GM12865 (cell line): ENCODE results near the gene FRK.
"Not testable (repeated sequence)": the region's sequence is repeated elsewhere in the genome, so short reads cannot be mapped to it uniquely, and the experiment has no call there.

Source experiments
- DNase-seq: peaks from one replicate; pipeline ENCODE4 v3.0.0; 2010; ENCODE audit warnings: low read depth
- H3K4me3 ChIP-seq: 2 replicates; pipeline ENCODE4 v1.5.1; 2011; ENCODE audit warnings: mild to moderate bottlenecking, low read depth, low read length, control low read depth
- TF ChIP-seq, protein P1 (sequence below): IDR thresholded peaks from 2 replicates; pipeline ENCODE4 v1.5.1; 2011; ENCODE audit warnings: low read length, control low read depth, low read depth, inconsistent platforms; ENCODE audit not compliant: insufficient read depth; ENCODE audit errors: missing control alignments

The FRK gene

DNA sequence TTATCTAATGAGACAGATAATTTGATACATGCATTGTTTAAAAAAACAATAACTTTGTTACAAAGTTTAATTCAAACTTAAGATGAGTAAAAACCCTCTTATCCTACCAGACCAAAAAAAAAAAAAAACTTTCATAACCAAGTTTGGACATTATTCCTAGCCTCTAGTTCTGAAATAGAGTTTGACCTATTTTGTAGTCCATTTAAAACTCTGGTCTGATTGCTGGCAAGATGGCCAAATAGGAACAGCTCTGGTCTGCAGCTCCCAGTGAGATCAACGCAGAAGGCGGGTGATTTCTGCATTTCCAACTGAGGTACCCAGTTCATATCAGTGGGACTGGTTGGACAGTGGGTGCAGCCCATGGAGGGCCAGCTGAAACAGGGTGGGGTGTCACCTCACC lies 125.9 kb downstream of the FRK start:
- H3K4me3 ChIP-seq = no peak overlapping the region
- DNase-seq = no peak
- TF ChIP-seq, protein P1, sequence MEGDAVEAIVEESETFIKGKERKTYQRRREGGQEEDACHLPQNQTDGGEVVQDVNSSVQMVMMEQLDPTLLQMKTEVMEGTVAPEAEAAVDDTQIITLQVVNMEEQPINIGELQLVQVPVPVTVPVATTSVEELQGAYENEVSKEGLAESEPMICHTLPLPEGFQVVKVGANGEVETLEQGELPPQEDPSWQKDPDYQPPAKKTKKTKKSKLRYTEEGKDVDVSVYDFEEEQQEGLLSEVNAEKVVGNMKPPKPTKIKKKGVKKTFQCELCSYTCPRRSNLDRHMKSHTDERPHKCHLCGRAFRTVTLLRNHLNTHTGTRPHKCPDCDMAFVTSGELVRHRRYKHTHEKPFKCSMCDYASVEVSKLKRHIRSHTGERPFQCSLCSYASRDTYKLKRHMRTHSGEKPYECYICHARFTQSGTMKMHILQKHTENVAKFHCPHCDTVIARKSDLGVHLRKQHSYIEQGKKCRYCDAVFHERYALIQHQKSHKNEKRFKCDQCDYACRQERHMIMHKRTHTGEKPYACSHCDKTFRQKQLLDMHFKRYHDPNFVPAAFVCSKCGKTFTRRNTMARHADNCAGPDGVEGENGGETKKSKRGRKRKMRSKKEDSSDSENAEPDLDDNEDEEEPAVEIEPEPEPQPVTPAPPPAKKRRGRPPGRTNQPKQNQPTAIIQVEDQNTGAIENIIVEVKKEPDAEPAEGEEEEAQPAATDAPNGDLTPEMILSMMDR = no peak

DNA sequence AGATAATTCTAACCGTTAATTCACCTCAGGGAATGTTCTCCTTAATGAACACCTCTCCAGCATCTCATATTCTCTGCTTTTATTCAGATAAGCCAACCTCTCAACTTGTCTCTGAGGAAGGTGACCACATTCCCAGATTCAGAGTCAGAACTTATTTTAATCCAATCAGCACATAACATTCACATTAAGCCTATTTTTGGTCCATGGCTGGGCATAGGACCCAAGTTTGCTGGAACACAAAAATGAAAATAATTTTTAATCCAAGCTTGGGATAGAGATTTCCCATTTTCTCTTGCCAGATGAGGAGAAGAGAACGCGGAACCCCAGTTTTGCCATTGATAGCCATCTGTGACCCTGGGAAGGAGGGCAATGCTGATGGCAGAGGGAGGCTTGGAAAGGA lies 126.5 kb downstream of the FRK start:
- TF ChIP-seq, protein P1 = no peak
- H3K4me3 ChIP-seq = no peak overlapping the region
- DNase-seq = no peak

DNA sequence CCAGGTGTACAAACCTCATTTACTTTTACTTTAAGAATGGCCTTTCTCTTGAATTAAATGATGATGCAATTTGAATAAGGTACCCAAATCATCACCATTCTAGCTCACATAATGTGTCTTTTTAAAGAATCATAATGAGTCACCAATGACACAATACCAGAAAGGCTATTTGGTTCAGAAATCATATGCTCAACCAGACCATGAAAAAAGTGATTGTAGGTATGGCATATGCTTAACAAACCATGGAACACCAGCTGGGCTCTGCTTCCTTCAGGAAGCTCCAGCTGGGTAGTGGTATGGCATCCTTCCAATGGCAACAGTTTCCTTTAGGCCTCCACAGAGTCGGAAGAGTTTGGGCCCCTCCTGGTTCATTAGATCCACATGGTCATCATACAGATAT lies 128.2 kb downstream of the FRK start:
- TF ChIP-seq, protein P1 = no peak
- no peak overlapping the region for H3K4me3 ChIP-seq
- DNase-seq = no peak

DNA sequence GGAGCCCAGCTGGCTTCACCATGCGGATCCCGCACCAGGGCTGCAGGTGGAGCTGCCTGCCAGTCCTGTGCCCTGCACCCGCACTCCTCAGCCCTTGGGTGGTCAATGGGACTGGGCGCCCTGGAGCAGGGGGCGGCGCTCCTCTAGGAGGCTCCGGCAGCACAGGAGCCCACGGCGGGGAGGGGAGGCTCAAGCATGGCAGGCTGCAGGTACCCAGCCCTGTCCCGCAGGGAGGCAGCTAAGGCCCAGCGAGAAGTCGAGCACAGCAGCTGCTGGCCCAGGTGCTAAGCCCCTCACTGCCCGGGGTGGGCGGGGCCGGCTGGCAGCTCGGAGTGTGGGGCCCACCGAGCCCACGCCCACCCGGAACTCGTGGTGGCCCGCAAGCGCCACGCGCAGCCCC lies 132.7 kb downstream of the FRK start:
- not testable (repeated sequence) for H3K4me3 ChIP-seq, DNase-seq

DNA sequence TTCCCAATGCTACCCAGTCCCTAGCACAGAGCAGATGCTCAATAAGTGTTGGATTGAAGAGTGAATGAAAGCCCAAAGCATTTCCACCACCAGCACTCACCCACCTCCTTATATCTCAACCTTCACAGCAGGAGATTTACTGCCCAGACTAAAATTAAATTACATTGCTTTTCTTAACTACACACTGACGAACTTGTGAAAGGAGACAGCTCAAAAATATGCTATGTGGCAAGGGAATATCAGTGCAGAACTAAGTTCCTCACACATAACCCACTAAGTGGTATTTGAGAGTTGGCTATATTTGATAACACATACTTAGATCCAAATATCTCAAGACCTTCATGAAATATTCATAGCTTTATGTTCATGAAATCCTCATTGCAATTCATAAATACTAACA lies 137.7 kb downstream of the FRK start:
- no peak overlapping the region for H3K4me3 ChIP-seq
- no peak for DNase-seq
- TF ChIP-seq, protein P1 = no peak

DNA sequence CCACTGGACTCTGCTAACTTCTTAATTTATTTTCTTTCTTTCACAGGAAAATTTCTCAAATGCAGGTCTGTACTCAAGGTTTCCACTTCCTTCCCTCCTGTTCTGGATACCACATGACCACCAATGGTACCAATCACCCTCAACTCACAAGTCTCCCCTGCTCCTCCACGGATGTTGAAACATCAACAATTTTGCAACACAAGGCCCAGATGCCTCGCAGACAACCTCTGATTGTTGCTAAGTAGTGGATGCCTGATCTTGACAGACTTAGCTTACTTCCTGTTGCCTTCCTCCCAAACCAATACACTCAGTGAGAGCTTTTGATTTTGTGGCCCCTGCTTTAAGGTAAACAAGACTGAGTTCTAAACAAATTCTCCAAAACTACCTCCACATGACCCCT lies 146.6 kb downstream of the FRK start:
- H3K4me3 ChIP-seq = no peak overlapping the region
- no peak for DNase-seq
- TF ChIP-seq, protein P1 = no peak

DNA sequence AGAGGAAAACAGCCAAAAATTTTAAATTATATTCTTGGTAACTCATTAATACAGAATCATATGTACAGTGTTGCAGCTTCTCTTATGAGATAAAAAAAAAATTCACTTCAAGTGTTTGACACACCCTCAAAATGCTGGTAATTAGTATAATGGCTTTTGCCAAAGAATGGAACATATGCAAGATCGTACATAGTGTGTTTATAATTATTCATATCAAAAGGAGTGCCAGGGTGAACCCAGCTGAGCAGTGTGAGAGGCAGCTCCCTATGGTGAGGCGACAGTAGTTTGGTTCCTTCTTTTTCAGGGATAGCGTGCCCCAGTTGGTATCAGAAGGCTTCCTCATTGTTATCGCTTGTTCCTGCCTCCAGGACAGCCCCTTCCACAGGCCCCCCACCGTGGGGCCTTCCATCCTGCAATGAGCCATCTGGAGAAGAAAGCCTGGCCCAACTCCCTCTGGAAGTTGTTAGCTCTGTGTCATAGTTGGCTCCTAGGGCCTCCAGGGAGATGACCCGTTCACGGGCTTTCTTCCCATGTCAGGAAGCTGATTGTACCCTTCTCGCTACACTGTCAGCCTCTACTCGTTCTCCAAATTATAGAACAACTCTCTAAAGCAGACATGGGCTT lies 150.7 kb downstream of the FRK start:
- no peak overlapping the region for H3K4me3 ChIP-seq
- DNase-seq = no peak
- TF ChIP-seq, protein P1 = no peak
